Gastrocnemius medialis (tissue), 4 donors: ENCODE measurements around the gene C16orf87. TPM values are rescaled to one million over a fixed set of nuclear protein-coding genes. Genes with fewer than 3 reads are reported as not detected.

Experiments used
- ATAC-seq, 2 donors: fragments of 150-250 bp; one replicate each; pipeline ENCODE4 v1.9.1; 2016
- DNase-seq, 2 donors: peaks; one replicate each; pipeline ENCODE4 v3.0.0-alpha.2; 2019
- H3K27ac ChIP-seq, 4 donors: fragments of 200-600 bp; sonication (generic); 1 replicate in 1 of 4; 2 replicates in 3 of 4; pipeline ENCODE4 v1.5.1; 2016 to 2018; ENCODE audit warnings: mild to moderate bottlenecking in 2 of 4, moderate library complexity in 1 of 4
- H3K27me3 ChIP-seq, 3 donors: fragments of 200-600 bp; sonication (generic) in 2 of 3; 1 replicate in 1 of 3; 2 replicates in 2 of 3; pipeline versions ENCODE4 v1.5.1 to v1.6.0; 2016 to 2019; ENCODE audit warnings: mild to moderate bottlenecking in 1 of 3, moderate library complexity in 1 of 3
- H3K36me3 ChIP-seq, 2 donors: fragments of 200-600 bp; sonication (generic) in 1 of 2; one replicate each; pipeline ENCODE4 v1.5.1; 2017 to 2018
- H3K4me1 ChIP-seq, 2 donors: fragments of 200-600 bp; sonication (generic) in 1 of 2; one replicate each; pipeline ENCODE4 v1.5.1; 2016 to 2017; ENCODE audit warnings: mild to moderate bottlenecking in 2 of 2
- H3K4me3 ChIP-seq, 4 donors: fragments of 200-600 bp; sonication (generic) in 3 of 4; 1 replicate in 1 of 4; 2 replicates in 3 of 4; pipeline ENCODE4 v1.5.1; 2016 to 2019; ENCODE audit warnings: mild to moderate bottlenecking in 2 of 4
- H3K9me3 ChIP-seq, 3 donors: fragments of 200-600 bp; sonication (generic) in 2 of 3; 1 replicate in 1 of 3; 2 replicates in 2 of 3; pipeline ENCODE4 v1.5.1; 2016 to 2019
- CTCF ChIP-seq, 5 experiments: fragments of 450-650 bp in 3 of 5; fragments of 200-600 bp in 2 of 5; sonication (generic) in 2 of 5; IDR thresholded peaks in 4 of 5; conservative IDR thresholded peaks in 1 of 5; 1 replicate in 4 of 5; 2 replicates in 1 of 5; pipeline ENCODE4 v1.5.1; 2016 to 2019; ENCODE audit warnings: antibody characterized with exemption in 5 of 5, mild to moderate bottlenecking in 3 of 5, moderate library complexity in 3 of 5
- POLR2A ChIP-seq, 2 donors: fragments of 450-650 bp; IDR thresholded peaks; one replicate each; pipeline ENCODE4 v1.6.1; 2017; ENCODE audit warnings: antibody characterized with exemption in 2 of 2, mild to moderate bottlenecking in 2 of 2, moderate library complexity in 2 of 2
- in situ Hi-C, 4 donors: fragments of 200-750 bp; cut with MboI; loops; one replicate each; pipeline versions ENCODE4 v1.15.0 to v1.8.0; 2017; ENCODE audit warnings: low sequenced_read_pairs in 4 of 4
- intact Hi-C: fragments of 100-400 bp; cut with DNase I; formaldehyde crosslinking; loops from one replicate; pipeline ENCODE4 v1.15.1; 2023; ENCODE audit warnings: low total_unique reads
- total RNA-seq, 4 donors: library from RNA; depleted of rRNA; stranded (reverse); fragments of >200 nt; gene quantifications; one replicate each; pipeline versions ENCODE4 v1.1.0 to v1.2.3, GENCODE V29; 2016

The C16orf87 gene
- total RNA-seq, 4 donors from 2014 or later, result 13.5 to 22.4 (median 20.3) TPM

DNA sequence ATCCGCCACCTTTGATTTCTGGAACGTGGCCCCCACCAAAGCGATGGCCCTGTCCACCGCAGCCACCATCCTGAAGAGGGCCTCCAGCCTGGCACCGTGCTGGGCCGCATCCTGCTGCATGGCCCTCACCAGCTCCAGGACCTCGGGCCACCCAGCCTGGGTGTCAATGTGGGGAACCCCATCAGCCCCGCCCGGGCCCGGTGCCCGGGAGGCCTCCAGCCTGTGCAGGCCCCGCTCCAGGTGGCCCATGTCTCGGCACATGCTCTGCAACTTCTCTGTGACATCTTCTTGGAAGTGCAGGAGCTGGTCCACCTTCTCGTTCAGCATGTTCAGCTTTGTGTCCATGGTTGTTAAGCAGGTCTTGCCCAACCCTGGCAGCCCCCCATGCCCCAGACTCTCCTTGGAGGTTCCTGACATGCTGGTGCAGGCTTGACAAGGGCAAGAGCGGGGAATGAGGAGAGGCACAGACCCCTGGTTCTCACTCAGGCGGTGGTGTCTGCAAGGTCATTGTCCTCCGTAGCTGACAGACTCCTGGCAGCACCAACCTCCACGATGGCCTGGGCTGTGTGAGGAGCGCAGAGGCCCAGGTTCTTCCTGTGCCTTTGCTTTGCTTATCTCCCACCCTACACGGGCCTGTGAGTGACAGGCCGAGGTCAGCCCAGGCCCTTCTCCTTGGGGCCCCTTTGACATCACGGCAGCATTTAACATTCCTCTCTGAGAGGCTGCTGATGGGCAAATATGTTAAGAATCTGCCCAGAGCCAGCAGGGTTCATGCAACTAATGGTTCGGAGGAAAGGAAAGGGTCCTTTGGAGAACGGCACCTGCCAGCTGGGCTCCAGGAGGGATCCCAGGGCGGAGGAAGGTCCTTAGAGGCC lies 83.0 kb downstream of the C16orf87 start, which contains the start of gene MYLK3:
TSS of gene MYLK3 (minus strand) at position 568 of the 875 bp plus-strand sequence. CDS start at position 417, 151 bp downstream.
- H3K9me3 ChIP-seq, result no peaks in the 10 kb centered on the region
- peaks cover 41 to 49% of the 10 kb centered on the region in 2 donors for H3K4me1 ChIP-seq
- intact Hi-C loops, result no loop called here
- in situ Hi-C loops, result no loop called here
- no peaks in the 10 kb centered on the region for H3K36me3 ChIP-seq
- peak within 1 kb of the TSS; percentile 73 to 93 (median 87) for H3K27ac ChIP-seq
- TF ChIP-seq CTCF (IDR thresholded peaks at IDR 0.05 in 4 of 5, conservative IDR thresholded peaks at IDR 0.05 in 1 of 5), result no peak
- peak in 1 of 2 donors; percentile 27 for DNase-seq
- ATAC-seq, result peak; percentile 41 to 46
- no peaks in the 10 kb centered on the region for H3K27me3 ChIP-seq
- H3K4me3 ChIP-seq, result peak within 1 kb of the TSS in 2 of 4 donors; percentile 11 to 29

- no peaks in the 10 kb centered on the region for H3K27me3 ChIP-seq
- H3K4me1 ChIP-seq, result peaks cover 45 to 51% of the 10 kb centered on the region in 2 donors
- intact Hi-C loops, result no loop called here
- peak overlapping the region; percentile 73 to 93 (median 87) for H3K27ac ChIP-seq
- in situ Hi-C loops, result no loop called here
- TF ChIP-seq POLR2A (IDR thresholded peaks at IDR 0.05) (peak in 1 of 2 donors; percentile 21), CTCF (IDR thresholded peaks at IDR 0.05 in 4 of 5, conservative IDR thresholded peaks at IDR 0.05 in 1 of 5) (no peak)
- H3K9me3 ChIP-seq, result no peaks in the 10 kb centered on the region
- DNase-seq (peak in 1 of 2 donors; percentile 70), ATAC-seq (peak; percentile 39 to 60)
- H3K4me3 ChIP-seq, result no peak overlapping the region
- H3K36me3 ChIP-seq, result no peaks in the 10 kb centered on the region
Measured at GRCh38 chr16:46746821-46747776, 83.9 kb downstream of the C16orf87 start.

Other genes with a start within 250 kb of the C16orf87 start
- 1 to 10 TPM in 1 of 4 donors, under 1 TPM in 1, not detected in 2; 0.13 to 1.3 TPM for gene SHCBP1, start 209.8 kb downstream of the C16orf87 start, total RNA-seq
- gene VPS35, start 142.0 kb downstream of the C16orf87 start, total RNA-seq, result 10 to 100 TPM; 30.0 to 60.1 (median 41.4) TPM
- 1 to 10 TPM in 3 of 4 donors, under 1 TPM in 1; 0.40 to 5.7 (median 1.2) TPM for gene ORC6, start 141.5 kb downstream of the C16orf87 start, total RNA-seq
- 1 to 10 TPM; 2.4 to 9.2 (median 5.2) TPM for gene MYLK3, start 82.8 kb downstream of the C16orf87 start, total RNA-seq
- gene GPT2, start 53.2 kb upstream of the C16orf87 start, total RNA-seq, result 100 to 1,000 TPM in 1 of 4 donors, 10 to 100 TPM in 3; 13.5 to 112 (median 55.7) TPM
- gene DNAJA2, start 142.5 kb upstream of the C16orf87 start, total RNA-seq, result 10 to 100 TPM; 57.4 to 79.6 (median 70.5) TPM